HG03045 (cell line): ENCODE results near the gene OR56B1.
"Not testable (repeated sequence)": the region's sequence is repeated elsewhere in the genome, so short reads cannot be mapped to it uniquely, and the experiment has no call there.

Experiments
- ATAC-seq: cut with Tn5 transposase; IDR thresholded peaks from one replicate; pipeline ENCODE4 v1.9.1; 2021; ENCODE audit warnings: mild to moderate bottlenecking, moderate library complexity; ENCODE audit not compliant: unreplicated experiment

The OR56B1 gene, protein sequence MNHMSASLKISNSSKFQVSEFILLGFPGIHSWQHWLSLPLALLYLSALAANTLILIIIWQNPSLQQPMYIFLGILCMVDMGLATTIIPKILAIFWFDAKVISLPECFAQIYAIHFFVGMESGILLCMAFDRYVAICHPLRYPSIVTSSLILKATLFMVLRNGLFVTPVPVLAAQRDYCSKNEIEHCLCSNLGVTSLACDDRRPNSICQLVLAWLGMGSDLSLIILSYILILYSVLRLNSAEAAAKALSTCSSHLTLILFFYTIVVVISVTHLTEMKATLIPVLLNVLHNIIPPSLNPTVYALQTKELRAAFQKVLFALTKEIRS

DNA sequence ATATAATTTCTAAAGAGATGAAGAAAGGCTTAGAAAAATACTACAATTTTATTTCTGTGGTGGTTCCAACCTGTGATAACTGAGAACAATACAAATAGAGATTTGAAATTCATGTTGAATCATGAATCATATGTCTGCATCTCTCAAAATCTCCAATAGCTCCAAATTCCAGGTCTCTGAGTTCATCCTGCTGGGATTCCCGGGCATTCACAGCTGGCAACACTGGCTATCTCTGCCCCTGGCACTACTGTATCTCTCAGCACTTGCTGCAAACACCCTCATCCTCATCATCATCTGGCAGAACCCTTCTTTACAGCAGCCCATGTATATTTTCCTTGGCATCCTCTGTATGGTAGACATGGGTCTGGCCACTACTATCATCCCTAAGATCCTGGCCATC is at the start of gene OR56B1:
OR56B1 (plus strand) TSS at position 53 of the 400 bp plus-strand sequence; CDS start at position 122, 69 bp downstream.
- no peak for ATAC-seq

- ATAC-seq = no peak
These were observed 47.8 kb upstream of the OR56B1 start for GRCh38 chr11:5688482-5688881.

- ATAC-seq = peak; percentile 76
These were observed 46.7 kb upstream of the OR56B1 start, which contains the start of gene TRIM22 for GRCh38 chr11:5689551-5689983. TSS of gene TRIM22 (plus strand) at chr11:5689790. CDS start at chr11:5696233, 6,443 bp downstream.

GRCh38 chr11:5690216-5690615 is 46.0 kb upstream of the OR56B1 start:
- ATAC-seq = no peak

DNA sequence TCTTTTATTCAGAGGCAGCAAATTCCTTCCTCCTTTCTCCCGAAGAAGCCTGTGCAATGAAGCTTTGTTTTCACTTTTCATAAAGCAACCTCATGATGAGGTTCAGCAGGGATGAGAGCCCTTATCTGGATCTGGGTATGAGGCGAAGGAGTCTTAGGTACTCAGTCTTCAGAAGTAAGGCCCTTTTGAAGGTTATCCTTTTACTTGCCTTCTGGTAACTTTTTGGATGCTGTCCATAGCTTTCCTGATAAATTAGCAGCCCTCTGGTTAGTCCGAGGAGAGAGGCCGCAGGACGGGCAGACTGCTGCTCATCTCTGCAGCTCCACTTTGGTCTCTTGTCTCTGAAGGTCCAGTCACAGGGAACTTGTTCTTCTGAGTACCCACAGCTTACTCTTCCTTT is 45.5 kb upstream of the OR56B1 start:
- ATAC-seq = no peak

DNA sequence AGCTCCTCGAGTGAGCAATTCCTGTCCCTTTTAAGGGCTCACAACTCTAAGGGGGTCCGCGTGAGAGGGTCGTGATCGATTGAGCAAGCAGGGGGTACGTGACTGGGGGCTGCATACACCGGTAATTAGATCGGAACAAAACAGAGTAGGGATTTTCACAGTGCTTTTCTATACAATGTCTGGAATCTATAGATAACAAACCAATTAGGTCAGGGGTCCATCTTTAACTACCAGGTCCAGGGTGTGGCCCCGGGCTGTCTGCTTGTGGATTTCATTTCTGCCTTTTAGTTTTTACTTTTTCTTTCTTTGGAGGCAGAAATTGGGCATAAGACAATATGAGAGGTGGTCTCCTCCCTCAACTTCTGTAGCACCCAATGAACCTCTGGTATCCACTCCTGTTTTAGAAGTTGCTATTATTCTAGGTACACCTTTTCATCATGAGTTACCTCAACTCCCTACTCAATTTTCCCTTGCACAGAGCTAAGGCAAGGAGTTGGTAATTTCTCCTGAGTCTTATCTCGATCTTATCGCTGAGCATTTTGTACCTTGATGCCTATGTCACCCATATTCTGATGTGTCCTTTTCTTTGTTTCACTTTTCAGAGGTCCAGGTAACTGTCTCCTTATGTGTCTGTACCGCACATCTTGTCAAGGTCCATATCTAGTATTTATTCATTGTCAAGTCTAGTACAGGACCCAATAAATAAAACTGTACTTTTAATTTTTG is 44.8 kb upstream of the OR56B1 start:
- not testable (repeated sequence) for ATAC-seq

DNA sequence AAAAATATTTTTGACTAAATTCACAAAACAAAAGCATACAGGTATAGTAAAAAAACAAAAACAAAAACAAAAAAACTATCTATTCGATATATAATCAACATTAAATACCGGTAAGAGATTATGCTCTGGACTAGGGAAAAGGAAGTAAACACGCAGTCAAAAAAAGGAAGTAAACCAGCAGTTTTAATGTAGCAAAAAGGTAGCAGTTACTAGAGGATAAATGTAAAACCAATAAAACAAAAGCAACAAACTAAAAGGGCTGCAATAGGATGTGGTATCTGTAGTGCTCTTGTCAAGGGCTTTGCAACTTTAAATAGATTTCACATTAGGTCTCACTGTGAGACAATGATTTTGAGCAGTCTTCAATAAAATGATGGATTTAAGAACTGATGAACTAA is 44.3 kb upstream of the OR56B1 start:
- no peak for ATAC-seq

DNA sequence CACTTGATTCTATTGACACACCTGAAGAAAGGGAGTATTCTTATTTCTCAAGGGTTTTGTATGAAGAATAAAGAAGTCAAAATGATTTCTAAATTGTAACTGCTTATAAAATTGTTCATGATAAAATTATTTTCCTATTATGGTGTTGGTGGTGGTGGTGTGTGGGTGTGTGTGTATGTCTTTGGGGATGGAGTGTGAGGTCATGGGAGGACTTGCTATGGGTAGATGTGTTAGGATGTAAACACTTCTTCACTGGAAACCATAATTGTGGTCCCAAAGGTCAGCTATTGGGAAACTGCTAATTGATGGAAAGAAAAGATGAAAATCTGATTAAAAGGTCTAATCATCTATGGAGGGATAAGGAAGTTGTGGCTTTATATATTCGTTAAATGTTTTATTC is 41.6 kb upstream of the OR56B1 start:
- ATAC-seq = no peak

DNA sequence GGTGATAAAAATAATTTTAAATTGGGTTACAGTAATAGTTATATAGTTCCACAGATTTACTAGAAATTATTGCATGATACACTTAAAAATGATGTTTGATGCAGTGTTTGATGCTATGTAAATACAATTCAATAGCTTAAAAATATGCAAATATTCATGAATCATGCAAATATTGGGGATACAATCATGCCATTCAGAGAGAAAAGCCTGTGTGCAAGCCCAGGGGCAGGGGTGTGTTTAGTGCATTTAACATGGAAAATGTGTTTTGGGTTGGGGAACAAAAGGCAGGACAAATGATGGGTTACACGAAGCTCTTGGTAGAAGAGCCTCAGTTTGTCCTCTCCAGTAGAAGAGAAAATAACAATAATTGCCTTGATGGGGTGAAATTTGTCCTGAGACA is 40.7 kb upstream of the OR56B1 start:
- ATAC-seq = no peak

GRCh38 chr11:5696210-5696609 is 40.0 kb upstream of the OR56B1 start:
- ATAC-seq = no peak

DNA sequence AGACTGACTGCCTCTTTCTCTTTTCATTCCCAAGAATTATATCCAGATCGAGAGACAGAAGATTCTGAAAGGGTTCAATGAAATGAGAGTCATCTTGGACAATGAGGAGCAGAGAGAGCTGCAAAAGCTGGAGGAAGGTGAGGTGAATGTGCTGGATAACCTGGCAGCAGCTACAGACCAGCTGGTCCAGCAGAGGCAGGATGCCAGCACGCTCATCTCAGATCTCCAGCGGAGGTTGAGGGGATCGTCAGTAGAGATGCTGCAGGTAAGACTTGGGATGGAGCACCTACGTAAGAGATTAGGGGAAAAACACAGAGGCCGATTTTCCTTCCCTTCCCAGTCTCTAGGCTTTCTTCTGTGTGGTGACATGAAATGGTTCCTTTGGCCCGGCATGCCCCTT is 38.0 kb upstream of the OR56B1 start:
- ATAC-seq = no peak

DNA sequence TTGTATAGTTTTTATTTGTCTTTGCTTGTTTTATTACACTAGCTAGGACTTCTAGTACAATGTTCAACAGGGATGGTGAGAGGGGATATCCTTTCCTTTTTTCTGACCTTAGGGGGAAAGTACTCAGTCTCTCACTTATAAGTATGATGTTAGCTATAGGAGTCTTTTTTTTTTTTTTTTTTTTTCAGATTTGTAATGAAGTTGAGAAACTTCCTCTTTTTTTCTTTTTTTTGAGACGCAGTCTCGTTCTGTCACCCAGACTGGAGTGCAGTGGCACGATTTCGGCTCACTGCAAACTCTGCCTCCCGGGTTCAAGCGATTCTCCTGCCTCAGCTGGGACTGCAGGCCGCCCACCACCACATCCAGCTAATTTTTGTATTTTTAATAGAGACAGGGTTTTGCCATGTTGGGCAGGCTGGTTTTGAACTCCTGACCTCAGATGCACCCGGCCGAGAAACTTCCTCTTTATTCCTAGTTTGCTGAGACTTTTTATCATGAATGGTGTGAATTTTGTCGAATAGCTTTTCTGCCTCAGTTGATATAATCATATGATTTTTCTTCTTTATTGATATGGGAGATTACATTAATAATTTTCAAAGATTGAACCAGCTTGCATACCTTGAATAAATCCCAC is 35.7 kb upstream of the OR56B1 start:
- ATAC-seq = no peak

- ATAC-seq = no peak
These were observed 35.1 kb upstream of the OR56B1 start for GRCh38 chr11:5701055-5701577.

DNA sequence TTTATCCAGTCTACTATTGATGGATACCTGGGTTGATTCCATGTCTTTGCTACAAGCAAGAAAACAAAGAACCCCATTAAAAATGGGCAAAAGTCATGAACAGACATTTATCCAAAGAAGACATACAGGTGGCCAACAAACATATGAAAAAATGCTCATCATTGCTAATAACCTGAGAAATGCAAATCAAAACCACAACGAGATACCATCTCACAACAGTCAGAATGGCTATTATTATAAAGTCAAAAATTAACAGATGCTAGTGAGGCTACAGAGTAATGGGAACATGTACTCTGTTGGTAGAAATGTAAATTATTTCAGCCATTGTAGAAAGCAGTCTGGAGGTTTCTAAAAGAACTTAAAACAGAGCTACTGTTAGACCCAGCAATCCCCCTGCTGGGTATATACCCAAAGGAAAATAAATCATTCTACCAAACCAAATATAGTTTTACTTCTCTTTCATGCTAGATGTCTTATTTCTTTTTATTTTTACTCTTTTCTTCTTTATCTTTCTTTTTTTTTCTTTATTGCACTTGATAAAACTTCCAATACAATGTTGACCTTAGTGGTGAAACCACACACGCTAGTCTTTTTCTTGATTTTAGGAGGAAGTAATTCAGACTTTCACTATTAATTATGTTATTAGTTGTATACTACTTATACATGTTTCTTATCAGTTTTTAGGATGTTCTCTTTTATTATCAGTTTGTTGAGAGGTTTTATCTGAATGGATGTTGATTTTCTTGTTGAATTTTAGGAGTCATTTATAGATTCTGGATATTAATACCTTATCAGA is 32.3 kb upstream of the OR56B1 start:
- ATAC-seq = peak; percentile 69

DNA sequence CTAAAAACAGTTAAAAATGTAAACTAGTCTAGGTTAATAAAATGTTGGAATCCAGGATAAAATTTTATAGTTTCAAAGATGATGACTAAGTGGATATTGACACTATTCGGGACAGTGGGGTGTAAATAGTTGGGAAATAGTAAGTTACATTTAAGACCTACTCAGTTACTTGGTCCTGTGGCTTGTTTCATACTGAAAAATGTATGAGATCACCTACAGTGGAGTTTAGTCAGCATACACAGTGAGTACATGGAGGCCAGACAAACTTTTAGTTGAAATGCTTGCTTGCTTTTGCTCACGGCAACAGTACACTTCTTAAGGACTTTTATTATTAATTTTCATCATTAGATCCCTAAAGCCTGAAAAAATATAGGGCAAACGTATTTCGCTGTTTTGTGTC is 30.6 kb upstream of the OR56B1 start:
- ATAC-seq = no peak

DNA sequence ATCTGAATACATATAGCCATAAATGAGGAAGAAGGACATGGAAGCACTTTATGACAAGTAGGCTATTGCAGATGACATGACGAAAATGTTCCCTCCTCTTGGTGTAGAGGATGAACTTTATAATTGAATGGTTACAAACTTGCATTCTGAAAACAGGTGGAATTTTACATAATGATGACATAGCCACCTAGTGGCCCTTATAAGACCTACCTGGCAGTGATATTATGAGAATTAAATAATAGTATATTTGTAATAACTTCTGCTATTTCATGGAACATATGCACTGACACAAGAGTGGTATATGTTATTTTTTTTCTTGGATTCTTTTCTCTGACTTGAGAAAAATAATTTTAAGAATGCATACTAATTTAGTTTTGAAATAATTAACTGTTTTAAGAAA is 23.7 kb upstream of the OR56B1 start:
- no peak for ATAC-seq

- ATAC-seq = no peak
These were observed 22.6 kb upstream of the OR56B1 start for GRCh38 chr11:5713695-5714094.

GRCh38 chr11:5716518-5716917 is 19.7 kb upstream of the OR56B1 start:
- ATAC-seq = not testable (repeated sequence)

GRCh38 chr11:5719703-5720495 is 16.3 kb upstream of the OR56B1 start:
- no peak for ATAC-seq

- no peak for ATAC-seq
These were observed 13.6 kb upstream of the OR56B1 start for GRCh38 chr11:5722622-5723021.
